ENCODE data around the gene ZNF280A.

Gene ZNF280A, protein sequence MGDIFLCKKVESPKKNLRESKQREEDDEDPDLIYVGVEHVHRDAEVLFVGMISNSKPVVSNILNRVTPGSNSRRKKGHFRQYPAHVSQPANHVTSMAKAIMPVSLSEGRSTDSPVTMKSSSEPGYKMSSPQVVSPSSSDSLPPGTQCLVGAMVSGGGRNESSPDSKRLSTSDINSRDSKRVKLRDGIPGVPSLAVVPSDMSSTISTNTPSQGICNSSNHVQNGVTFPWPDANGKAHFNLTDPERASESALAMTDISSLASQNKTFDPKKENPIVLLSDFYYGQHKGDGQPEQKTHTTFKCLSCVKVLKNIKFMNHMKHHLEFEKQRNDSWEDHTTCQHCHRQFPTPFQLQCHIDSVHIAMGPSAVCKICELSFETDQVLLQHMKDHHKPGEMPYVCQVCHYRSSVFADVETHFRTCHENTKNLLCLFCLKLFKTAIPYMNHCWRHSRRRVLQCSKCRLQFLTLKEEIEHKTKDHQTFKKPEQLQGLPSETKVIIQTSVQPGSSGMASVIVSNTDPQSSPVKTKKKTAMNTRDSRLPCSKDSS

GRCh38 chr22:22520020-22520656 lies at the start of gene ZNF280A:
Gene ZNF280A (minus strand): TSS chr22:22520270. CDS start chr22:22515630, 4,640 bp downstream.
- H3K27ac Mint-ChIP-seq: no peak within 1 kb of the TSS
- CTCF ChIA-PET: interaction anchor here (3.0 kb wide), 1 partner anchor 11 kb away, joined by 10 read pairs; the partner anchor contains the start of gene ZNF280B

DNA sequence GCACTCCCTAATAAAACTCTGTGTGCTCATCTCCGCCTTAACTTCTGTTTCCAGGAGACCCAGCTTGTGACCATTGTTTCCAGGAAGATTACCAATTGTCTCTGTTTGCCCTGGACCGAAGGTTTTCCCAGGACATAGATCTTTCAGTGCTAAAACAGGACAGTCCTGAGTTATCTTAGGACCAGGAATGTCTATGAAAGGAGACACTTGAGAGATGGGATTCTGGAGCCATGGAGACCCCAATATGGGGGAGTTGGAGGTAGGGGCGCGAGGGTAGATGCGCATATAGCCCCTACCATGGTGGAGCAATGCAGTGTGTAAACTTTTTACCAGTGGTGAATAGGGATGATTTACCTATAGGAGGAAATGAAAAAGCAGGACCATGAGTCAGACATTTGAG lies 49.1 kb upstream of the ZNF280A start:
- Mint-ChIP-seq H3K4me1 (no peaks in the 10 kb centered on the region), H3K27me3 (peaks cover 43% of the 10 kb centered on the region), H3K27ac (no peak overlapping the region), H3K36me3 (no peaks in the 10 kb centered on the region), H3K9me3 (no peaks in the 10 kb centered on the region), H3K4me3 (no peak overlapping the region)
- CTCF ChIA-PET: no interaction called here
- no peak for DNase-seq

More at GRCh38 chr22:22520020-22520656, at the start of gene ZNF280A:
- Mint-ChIP-seq H3K36me3 (no peaks in the 10 kb centered on the region), H3K4me3 (no peak within 1 kb of the TSS), H3K9me3 (no peaks in the 10 kb centered on the region), H3K27me3 (peaks cover 40% of the 10 kb centered on the region), H3K4me1 (no peaks in the 10 kb centered on the region)
- DNase-seq: no peak

DNA sequence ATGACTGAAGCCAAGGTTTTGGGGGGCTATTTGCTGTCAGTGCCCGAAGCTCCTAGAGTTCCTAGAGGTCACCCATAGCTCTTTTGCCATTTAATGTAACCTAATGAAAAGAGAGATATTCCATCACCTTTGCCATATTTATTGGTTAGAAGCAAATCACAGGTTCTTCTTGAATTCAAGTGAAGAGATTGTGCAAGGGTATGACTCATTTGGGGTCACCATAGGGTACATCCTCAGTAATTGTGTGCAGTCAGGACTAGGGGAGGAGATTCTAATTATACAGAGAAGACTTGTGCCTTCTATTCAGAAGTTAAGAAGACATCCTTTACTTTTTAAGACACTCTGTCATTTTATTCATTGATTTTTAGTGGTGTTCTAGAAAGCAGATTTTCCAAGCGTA lies 45.9 kb upstream of the ZNF280A start:
- Mint-ChIP-seq H3K4me3 (no peak overlapping the region), H3K36me3 (no peaks in the 10 kb centered on the region), H3K9me3 (no peaks in the 10 kb centered on the region), H3K27me3 (peaks cover 25% of the 10 kb centered on the region), H3K4me1 (no peaks in the 10 kb centered on the region), H3K27ac (no peak overlapping the region)
- CTCF ChIA-PET: interaction anchor here (1.0 kb wide), 1 partner anchor 50 kb away, joined by 3 read pairs; no protein-coding TSS in a partner anchor
- no peak for DNase-seq

DNA sequence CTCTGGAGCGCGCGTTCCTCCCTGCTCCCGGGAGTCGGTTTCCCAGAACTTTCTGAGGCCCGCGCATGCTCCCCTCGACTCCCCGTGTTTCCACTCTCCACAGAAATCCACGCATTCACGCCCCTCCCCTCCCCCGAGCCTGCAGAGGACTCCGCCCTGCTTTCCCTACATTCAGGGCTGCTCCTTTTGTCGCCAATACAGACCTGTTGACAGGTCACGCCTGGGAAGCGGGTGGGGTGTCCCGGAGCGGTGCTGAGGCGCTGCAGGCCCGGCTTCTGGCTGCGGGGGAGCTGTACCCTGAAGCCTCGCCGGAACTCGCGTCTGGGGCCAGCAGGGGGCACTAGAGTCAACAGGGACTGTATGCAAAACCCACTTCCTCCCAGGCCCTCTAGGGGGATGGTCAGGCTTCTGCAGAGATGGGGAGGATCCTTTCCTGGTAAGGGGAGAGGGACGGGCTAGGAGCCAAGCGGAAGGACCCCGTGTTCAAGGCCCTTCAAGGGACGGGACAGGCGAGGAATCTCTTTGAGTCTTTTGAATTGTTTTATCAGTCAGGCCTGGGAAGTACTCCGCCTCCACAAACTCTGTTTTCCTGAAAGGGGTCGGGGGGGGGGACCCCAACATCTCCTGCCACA lies 39.0 kb upstream of the ZNF280A start, which contains the start of gene PRAME:
Gene PRAME (minus strand): TSS at position 294 of the 632 bp plus-strand sequence. CDS start 2,433 bp downstream, outside the sequence.
- CTCF ChIA-PET: interaction anchor here (1.0 to 1.8 kb wide), 5 partner anchors 8 to 133 kb away, joined by 3 to 7 read pairs (median 4); no protein-coding TSS in a partner anchor
- Mint-ChIP-seq H3K9me3 (no peaks in the 10 kb centered on the region), H3K27me3 (peaks cover 11% of the 10 kb centered on the region), H3K4me1 (peaks cover 4% of the 10 kb centered on the region), H3K36me3 (no peaks in the 10 kb centered on the region), H3K27ac (no peak within 1 kb of the TSS), H3K4me3 (no peak within 1 kb of the TSS)
- peak; percentile 85 for DNase-seq

DNA sequence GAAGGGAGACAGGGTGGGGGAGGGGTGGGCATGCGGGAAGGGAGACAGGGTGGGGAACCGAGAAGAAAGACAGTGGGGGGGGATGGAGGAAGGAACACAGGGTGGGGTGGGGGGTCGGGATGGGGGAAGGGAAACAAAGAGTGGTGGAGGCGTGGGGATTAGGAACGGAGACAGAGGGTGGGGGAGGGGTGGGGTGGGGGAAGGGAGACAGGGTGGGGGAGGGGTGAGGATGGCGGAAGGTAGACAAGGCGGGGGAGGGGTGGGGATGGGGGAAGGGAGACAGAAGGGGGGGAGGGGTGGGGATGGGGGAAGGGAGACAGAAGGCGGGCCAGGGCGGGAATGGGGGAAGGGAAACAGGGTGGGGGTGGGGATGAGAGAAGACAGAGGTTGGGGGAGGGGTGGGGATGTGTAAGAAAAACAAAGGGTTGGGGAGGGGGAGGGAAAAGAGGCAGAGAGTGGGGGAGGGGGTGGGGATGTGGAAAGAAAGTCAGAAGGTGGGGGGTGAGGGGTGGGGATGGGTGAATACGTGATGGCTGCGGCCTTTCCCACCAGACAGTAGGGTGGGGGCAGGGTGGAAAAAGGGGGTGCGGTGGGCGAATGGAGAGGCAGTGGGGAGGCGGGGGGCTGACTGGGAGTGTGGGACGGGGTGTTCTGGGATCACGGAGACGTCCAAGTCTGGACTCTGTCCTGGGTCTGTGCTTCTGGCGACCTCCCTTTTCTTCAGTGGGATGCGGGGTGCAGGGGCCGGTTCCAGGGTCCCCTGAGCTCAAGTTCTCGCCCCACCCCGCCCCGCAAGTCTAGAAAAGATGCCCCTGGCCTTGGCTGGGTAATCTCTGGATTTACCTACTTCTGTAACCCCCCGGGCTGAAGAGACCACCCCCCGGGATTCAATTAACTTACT lies 38.3 kb upstream of the ZNF280A start:
- Mint-ChIP-seq H3K27ac (no peak overlapping the region), H3K4me1 (peaks cover 4% of the 10 kb centered on the region), H3K36me3 (no peaks in the 10 kb centered on the region), H3K4me3 (no peak overlapping the region), H3K9me3 (no peaks in the 10 kb centered on the region), H3K27me3 (peaks cover 5% of the 10 kb centered on the region)
- CTCF ChIA-PET: interaction anchor here (1.0 to 1.8 kb wide), 3 partner anchors 10 to 30 kb away, joined by 4 to 7 read pairs (median 7); no protein-coding TSS in a partner anchor
- DNase-seq: no peak

GRCh38 chr22:22556995-22557925 lies 37.2 kb upstream of the ZNF280A start:
- Mint-ChIP-seq H3K4me1 (peaks cover 4% of the 10 kb centered on the region), H3K27me3 (peaks cover 5% of the 10 kb centered on the region), H3K36me3 (no peaks in the 10 kb centered on the region), H3K27ac (peak overlapping the region; percentile 52), H3K4me3 (no peak overlapping the region), H3K9me3 (no peaks in the 10 kb centered on the region)
- CTCF ChIA-PET: no interaction called here
- no peak for DNase-seq

GRCh38 chr22:22556578-22556977 lies 36.5 kb upstream of the ZNF280A start:
- Mint-ChIP-seq H3K27ac (no peak overlapping the region), H3K36me3 (no peaks in the 10 kb centered on the region), H3K4me3 (no peak overlapping the region), H3K4me1 (peaks cover 4% of the 10 kb centered on the region), H3K9me3 (no peaks in the 10 kb centered on the region), H3K27me3 (peaks cover 5% of the 10 kb centered on the region)
- DNase-seq: no peak
- CTCF ChIA-PET: no interaction called here

DNA sequence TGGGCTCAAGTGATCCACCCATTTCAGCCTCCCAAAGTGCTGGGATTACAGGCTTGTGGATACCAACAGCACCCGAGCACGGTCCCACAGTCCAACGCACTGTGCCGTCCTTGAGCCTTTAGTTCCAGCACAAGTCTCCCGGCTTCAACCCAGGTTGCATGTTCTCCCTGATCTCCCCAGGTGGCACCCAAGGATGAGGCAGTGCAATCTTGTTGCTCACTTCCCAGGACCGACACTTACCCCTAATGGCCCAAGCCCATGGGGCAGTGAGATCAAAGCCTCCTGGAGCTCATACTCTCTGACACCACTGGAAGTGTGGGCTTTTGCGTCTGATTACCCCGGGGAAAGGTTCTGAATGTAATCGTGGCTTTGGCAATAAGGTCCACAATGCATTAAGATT lies 35.5 kb upstream of the ZNF280A start:
- Mint-ChIP-seq H3K36me3 (no peaks in the 10 kb centered on the region), H3K27me3 (peaks cover 12% of the 10 kb centered on the region), H3K4me1 (peaks cover 4% of the 10 kb centered on the region), H3K27ac (no peak overlapping the region), H3K9me3 (no peaks in the 10 kb centered on the region), H3K4me3 (no peak overlapping the region)
- no peak for DNase-seq
- CTCF ChIA-PET: no interaction called here

DNA sequence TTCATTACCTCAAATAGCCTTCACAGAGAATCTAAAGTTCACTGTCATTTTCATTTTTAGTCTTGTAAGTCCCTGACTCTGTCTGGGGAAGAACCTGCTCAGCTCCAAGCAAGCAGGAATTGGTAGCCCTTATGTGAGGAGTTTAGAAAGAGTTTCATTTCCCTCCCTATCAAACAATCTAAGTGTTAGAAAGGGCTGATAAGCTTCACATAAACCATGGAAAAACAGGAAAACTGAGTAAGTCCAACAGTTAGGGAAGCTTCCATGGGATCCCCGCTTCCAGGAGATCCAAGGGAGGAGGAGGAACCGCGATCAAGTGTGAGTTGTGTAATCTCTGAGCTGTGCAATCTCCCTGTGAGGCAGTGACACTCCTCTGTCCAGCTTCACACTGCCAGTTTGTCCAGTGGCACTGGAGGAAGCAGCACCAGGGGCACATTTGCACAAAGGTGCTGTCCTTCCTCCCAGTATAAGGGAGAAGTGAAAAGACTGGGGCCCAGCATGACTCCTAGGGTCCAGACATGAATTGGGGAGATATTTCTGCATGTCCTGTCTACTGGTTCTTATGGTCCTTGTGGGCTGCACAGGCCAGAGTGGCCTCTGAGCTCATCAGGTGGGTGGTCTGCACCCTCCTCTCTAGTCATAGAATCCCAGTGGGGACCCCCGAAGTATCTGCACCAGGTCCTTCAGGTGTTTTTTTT lies 34.7 kb upstream of the ZNF280A start:
- H3K27me3 Mint-ChIP-seq: peaks cover 18% of the 10 kb centered on the region
- DNase-seq: no peak
- CTCF ChIA-PET: interaction anchor here (0.8 to 1.4 kb wide), 2 partner anchors 9 to 22 kb away, joined by 3 to 6 read pairs; no protein-coding TSS in a partner anchor
- H3K4me3 Mint-ChIP-seq: no peak overlapping the region
- no peaks in the 10 kb centered on the region for H3K9me3 Mint-ChIP-seq
- H3K36me3 Mint-ChIP-seq: no peaks in the 10 kb centered on the region
- H3K27ac Mint-ChIP-seq: no peak overlapping the region
- peaks cover 4% of the 10 kb centered on the region for H3K4me1 Mint-ChIP-seq

DNA sequence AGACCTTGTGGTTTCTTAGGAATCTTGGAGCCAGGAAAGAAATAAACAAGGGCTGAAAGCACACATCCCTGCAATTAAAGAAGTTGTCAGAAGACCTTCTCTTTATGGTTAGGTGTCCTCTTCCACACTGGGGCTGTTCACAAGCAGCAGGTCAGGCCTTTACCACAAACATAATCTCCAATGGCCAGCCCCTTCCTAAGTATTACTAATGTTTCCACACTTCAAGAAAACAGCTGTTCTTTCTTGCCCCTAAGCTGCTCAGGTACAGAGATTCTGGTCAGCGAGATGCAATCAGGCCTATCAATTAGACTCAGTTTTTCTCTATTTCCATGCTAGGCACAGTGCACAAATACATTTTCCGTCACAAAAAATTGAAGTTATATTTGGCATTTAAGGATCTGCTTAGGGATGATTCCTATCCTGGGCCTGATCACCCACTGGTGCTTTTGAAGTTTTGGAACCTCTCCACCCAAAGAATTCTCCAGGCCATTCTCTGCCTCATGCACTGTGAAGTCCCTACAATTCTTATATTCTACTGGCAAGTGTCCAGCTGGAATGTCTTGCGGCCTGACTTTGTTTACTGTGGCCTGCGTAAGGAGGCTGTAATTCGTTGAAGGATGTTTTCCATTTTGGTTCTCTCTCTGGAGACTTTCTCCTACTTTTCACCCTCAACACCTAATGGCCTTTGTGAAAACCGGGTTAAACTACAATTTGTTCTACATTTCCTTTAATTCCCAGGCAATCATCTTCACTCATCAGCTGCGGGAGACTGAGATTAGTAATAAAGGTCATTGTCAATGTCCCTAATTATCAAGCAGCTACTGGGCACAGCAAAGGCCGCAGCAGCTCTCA lies 33.9 kb upstream of the ZNF280A start:
- H3K4me3 Mint-ChIP-seq: no peak overlapping the region
- H3K27ac Mint-ChIP-seq: no peak overlapping the region
- DNase-seq: no peak
- H3K9me3 Mint-ChIP-seq: no peaks in the 10 kb centered on the region
- H3K4me1 Mint-ChIP-seq: peaks cover 1% of the 10 kb centered on the region
- H3K27me3 Mint-ChIP-seq: peaks cover 19% of the 10 kb centered on the region
- CTCF ChIA-PET: interaction anchor here (1.4 kb wide), 1 partner anchor 9 kb away, joined by 6 read pairs; no protein-coding TSS in a partner anchor
- no peaks in the 10 kb centered on the region for H3K36me3 Mint-ChIP-seq

- H3K4me1 Mint-ChIP-seq: no peaks in the 10 kb centered on the region
- DNase-seq: no peak
- H3K4me3 Mint-ChIP-seq: no peak overlapping the region
Measured at GRCh38 chr22:22553141-22553540, 33.1 kb upstream of the ZNF280A start.

More at GRCh38 chr22:22553141-22553540, 33.1 kb upstream of the ZNF280A start:
- Mint-ChIP-seq H3K27ac (no peak overlapping the region), H3K27me3 (peaks cover 20% of the 10 kb centered on the region), H3K9me3 (no peaks in the 10 kb centered on the region), H3K36me3 (no peaks in the 10 kb centered on the region)
- CTCF ChIA-PET: no interaction called here
